Endodermal cell (in vitro differentiated cells): ENCODE data around the gene ANXA4. TPM values are rescaled to one million over a fixed set of nuclear protein-coding genes. Genes with fewer than 3 reads are reported as not detected.

ENCODE experiments used
- DNase-seq: peaks from one replicate; pipeline ENCODE4 v3.0.0-alpha.2; 2017
- H3K27ac ChIP-seq: 2 replicates; pipeline ENCODE4 v1.5.1; 2013; ENCODE audit warnings: mild to moderate bottlenecking, low read depth, low read length, moderate library complexity
- H3K27me3 ChIP-seq: 2 replicates; pipeline ENCODE4 v1.6.1; 2013; ENCODE audit warnings: mild to moderate bottlenecking, low read length, moderate library complexity; ENCODE audit not compliant: insufficient read depth, control insufficient read depth, poor library complexity, severe bottlenecking
- H3K36me3 ChIP-seq: 2 replicates; pipeline ENCODE4 v1.7.0; 2013; ENCODE audit warnings: mild to moderate bottlenecking, low read length, moderate library complexity; ENCODE audit not compliant: control insufficient read depth, insufficient read depth
- H3K4me1 ChIP-seq: one replicate; pipeline ENCODE4 v1.7.0; 2013; ENCODE audit warnings: low read length; ENCODE audit not compliant: control insufficient read depth, insufficient read depth
- H3K4me3 ChIP-seq: 2 replicates; pipeline ENCODE4 v1.5.1; 2013; ENCODE audit warnings: mild to moderate bottlenecking, low read length, moderate library complexity
- H3K9ac ChIP-seq: 2 replicates; pipeline ENCODE4 v1.6.1; 2013; ENCODE audit warnings: mild to moderate bottlenecking, low read length, moderate library complexity; ENCODE audit not compliant: poor library complexity, severe bottlenecking; ENCODE audit errors: extremely low read depth
- H3K9me3 ChIP-seq: 2 replicates; pipeline ENCODE4 v1.6.1; 2013; ENCODE audit warnings: mild to moderate bottlenecking, low read length, moderate library complexity; ENCODE audit not compliant: control insufficient read depth
- H3K27ac Mint-ChIP-seq: 2 replicates; pipeline ENCODE4 v1.8.0; 2020; ENCODE audit warnings: mixed read lengths
- H3K27me3 Mint-ChIP-seq: 2 replicates; pipeline ENCODE4 v1.8.0; 2021; ENCODE audit warnings: mild to moderate bottlenecking, mixed read lengths; ENCODE audit not compliant: insufficient read depth
- H3K36me3 Mint-ChIP-seq: 2 replicates; pipeline ENCODE4 v1.8.0; 2020; ENCODE audit warnings: low read depth, mixed read lengths
- H3K4me1 Mint-ChIP-seq: 2 replicates; pipeline ENCODE4 v1.8.0; 2020; ENCODE audit warnings: mixed read lengths
- H3K4me3 Mint-ChIP-seq: 2 replicates; pipeline ENCODE4 v1.8.0; 2020; ENCODE audit warnings: mild to moderate bottlenecking, moderate library complexity, mixed read lengths
- H3K9me3 Mint-ChIP-seq: 2 replicates; pipeline ENCODE4 v1.8.0; 2020; ENCODE audit warnings: mild to moderate bottlenecking, mixed read lengths
- CTCF ChIP-seq: fragments of 200-600 bp; sonication (generic); conservative IDR thresholded peaks from 2 replicates; pipeline ENCODE4 v1.5.0; 2021; ENCODE audit warnings: antibody characterized with exemption, mild to moderate bottlenecking
- WGBS, 2 experiments: methylation state at CpG; one replicate each; pipeline versions ENCODE4 v1.1.5 to v1.1.7; 2013; ENCODE audit warnings: missing lambda C conversion rate in 2 of 2, mixed read lengths in 1 of 2; ENCODE audit not compliant: insufficient coverage in 1 of 2, insufficient read length in 1 of 2; 5-methylcytosine and 5-hydroxymethylcytosine counted together
- total RNA-seq, 2 donors: library from RNA; stranded (reverse); fragmentation: NEBNext Ultra II Directional in 1 of 2; extraction: Animal tissue kit (Norgen Biotek cat#: 25700) in 1 of 2; gene quantifications; 2 replicates in 1 of 2; 3 replicates in 1 of 2; pipeline ENCODE4 v1.2.1, GENCODE V29; 2021

The ANXA4 gene
- total RNA-seq, 2 donors from 2014 or later, result 18.0 to 21.4 TPM

- no peak overlapping the region for H3K27ac ChIP-seq
- peaks cover 22% of the 10 kb centered on the region for H3K4me1 Mint-ChIP-seq
These were observed 25.1 kb downstream of the ANXA4 start for GRCh38 chr2:69767034-69767433.

GRCh38 chr2:69768235-69768634, 26.3 kb downstream of the ANXA4 start:
- Histone ChIP-seq H3K4me1 (peaks cover 10% of the 10 kb centered on the region), H3K9me3 (no peaks in the 10 kb centered on the region), H3K27ac (no peak overlapping the region), H3K27me3 (no peaks in the 10 kb centered on the region), H3K9ac (no peak overlapping the region), H3K36me3 (no peaks in the 10 kb centered on the region), H3K4me3 (no peak overlapping the region)
- no peak for DNase-seq
- 92 to 95% methylated on average over 3 to 5 of the region's 5 CpGs for WGBS, 2 experiments
- Mint-ChIP-seq H3K4me3 (no peak overlapping the region), H3K4me1 (peaks cover 26% of the 10 kb centered on the region), H3K9me3 (no peaks in the 10 kb centered on the region), H3K27me3 (no peaks in the 10 kb centered on the region), H3K27ac (no peak overlapping the region), H3K36me3 (no peaks in the 10 kb centered on the region)
- no peak for TF ChIP-seq CTCF

More at GRCh38 chr2:69767034-69767433, 25.1 kb downstream of the ANXA4 start:
- Mint-ChIP-seq H3K27ac (no peak overlapping the region), H3K36me3 (no peaks in the 10 kb centered on the region), H3K4me3 (no peak overlapping the region), H3K27me3 (no peaks in the 10 kb centered on the region), H3K9me3 (no peaks in the 10 kb centered on the region)
- no peaks in the 10 kb centered on the region for H3K9me3 ChIP-seq
- TF ChIP-seq CTCF, result no peak
- H3K4me3 ChIP-seq, result no peak overlapping the region
- H3K4me1 ChIP-seq, result peaks cover 10% of the 10 kb centered on the region
- 96 to 100% methylated on average over 3 of the region's 3 CpGs for whole genome bisulfite sequencing, 2 experiments
- H3K9ac ChIP-seq, result no peak overlapping the region
- DNase-seq, result no peak
- H3K36me3 ChIP-seq, result no peaks in the 10 kb centered on the region
- H3K27me3 ChIP-seq, result no peaks in the 10 kb centered on the region

GRCh38 chr2:69768789-69769188, 26.9 kb downstream of the ANXA4 start:
- no peak overlapping the region for H3K27ac Mint-ChIP-seq

More at GRCh38 chr2:69768789-69769188, 26.9 kb downstream of the ANXA4 start:
- Mint-ChIP-seq H3K27me3 (no peaks in the 10 kb centered on the region), H3K36me3 (no peaks in the 10 kb centered on the region), H3K4me1 (peaks cover 26% of the 10 kb centered on the region), H3K9me3 (no peaks in the 10 kb centered on the region), H3K4me3 (no peak overlapping the region)
- peaks cover 10% of the 10 kb centered on the region for H3K4me1 ChIP-seq
- no peak for DNase-seq
- H3K9me3 ChIP-seq, result no peaks in the 10 kb centered on the region
- H3K4me3 ChIP-seq, result no peak overlapping the region
- 93 to 100% methylated on average over 2 of the region's 2 CpGs for WGBS, 2 experiments
- TF ChIP-seq CTCF, result no peak
- no peak overlapping the region for H3K9ac ChIP-seq
- H3K36me3 ChIP-seq, result no peaks in the 10 kb centered on the region
- H3K27ac ChIP-seq, result no peak overlapping the region
- H3K27me3 ChIP-seq, result no peaks in the 10 kb centered on the region
